ENCODE results near the gene GPR160.

The GPR160 gene

DNA sequence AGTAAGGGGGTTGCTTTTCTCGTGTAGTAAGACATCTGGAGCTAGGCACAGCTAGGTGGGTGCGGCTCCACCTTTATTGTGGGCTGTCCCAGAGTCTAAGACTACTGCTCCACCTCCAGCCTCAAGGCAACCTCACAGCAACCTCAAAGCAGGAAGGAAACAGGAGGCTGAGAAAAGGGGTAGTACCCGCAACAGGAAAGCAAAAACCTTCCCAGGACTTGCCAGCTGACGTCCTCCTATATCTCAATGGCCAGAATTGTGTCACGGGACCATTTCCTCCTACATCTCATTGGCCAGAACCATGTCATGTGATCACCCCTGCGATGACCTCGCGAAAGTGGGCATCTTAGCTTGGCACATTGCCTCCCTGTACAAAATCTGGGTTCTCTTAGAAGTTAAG is 4.3 kb upstream of the GPR160 start:
- no peak for DNase-seq

DNA sequence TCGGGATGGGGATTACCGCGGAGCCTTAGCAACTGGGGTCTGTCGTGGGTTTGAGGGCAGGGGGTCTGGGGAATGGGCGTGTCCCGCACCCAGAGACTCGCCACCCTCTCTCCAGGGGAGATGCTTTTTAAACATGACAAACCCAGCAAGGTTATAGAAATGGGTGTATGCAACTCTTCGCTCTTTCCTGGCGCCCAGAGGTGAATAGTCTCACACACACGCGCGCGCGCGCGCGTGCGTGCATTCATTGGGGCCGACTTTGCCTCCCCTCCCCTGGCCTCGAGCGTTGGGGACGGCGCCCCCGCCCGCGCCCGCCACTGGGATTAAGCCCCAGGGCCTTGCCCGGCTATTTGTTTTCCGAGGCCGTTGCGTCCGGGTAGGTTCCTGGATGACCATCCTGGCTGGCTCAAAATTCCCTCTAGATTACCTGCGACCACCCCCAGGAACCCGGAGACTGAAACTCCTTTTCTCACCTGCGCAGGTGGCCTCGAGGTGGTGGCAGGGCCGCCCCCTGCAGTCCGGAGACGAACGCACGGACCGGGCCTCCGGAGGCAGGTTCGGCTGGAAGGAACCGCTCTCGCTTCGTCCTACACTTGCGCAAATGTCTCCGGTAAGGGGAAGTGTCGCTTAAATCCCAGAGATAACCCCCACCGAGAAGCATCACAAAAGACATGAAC is 777 bp downstream of the GPR160 start:
- DNase-seq: no peak

DNA sequence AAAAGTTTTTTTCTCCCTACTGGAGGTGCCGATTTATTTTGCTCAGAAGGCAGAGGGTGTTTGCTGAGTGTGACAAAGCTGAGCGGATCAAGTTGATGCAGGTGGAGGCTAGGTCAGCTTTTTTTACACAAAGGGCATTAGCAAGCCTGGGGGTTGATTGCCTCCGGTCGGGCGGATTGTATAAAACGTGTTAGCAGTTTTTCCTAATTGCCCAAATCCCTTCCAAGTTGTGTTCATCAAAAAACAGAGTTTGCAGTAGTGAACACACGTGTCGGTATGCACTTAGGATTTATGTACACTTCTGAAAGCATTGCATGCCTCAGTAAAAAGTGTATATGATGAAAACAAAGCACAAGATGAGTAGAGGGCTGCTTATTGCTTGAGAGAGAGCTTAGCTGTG is 2.6 kb downstream of the GPR160 start:
- no peak for DNase-seq

DNA sequence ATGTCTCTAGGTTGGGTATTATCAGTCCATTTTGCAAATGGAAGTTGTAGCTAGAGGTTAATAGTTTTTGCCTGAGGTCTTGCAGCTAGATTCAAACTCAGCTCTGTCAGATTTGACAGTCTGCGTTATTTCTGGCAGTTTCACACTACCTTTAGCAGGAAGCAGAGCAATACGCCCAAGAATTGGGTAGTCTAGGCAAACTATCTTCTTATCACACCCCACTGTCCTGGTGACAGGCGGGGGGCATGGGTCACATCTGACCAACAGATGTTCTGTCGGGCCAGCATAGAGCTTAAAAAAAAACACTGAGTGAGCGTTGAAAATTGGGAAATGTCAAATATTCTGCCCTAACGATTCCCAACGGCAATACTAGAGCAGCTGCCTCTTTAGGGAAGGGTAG is 5.7 kb downstream of the GPR160 start:
- no peak for DNase-seq

DNA sequence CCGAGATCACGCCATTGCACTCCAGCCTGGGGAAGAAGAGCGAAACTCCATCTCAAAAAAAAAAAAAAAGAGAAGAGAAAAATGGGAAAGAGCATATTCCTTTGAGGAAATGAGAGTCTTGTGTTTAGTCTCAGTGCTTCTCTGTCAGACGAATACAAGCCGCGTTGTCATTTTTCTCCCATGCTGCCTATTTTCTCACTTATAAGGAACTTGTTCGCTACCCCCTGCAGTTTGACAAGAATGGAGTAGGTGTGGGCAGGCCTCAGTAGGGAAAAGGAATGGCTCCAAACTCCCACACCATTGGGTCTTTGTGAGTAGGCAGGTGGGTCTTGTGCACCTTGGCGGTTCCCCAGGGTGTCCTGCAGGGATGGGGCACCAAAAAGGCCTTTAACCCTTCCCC is 6.5 kb downstream of the GPR160 start:
- no peak for DNase-seq

DNA sequence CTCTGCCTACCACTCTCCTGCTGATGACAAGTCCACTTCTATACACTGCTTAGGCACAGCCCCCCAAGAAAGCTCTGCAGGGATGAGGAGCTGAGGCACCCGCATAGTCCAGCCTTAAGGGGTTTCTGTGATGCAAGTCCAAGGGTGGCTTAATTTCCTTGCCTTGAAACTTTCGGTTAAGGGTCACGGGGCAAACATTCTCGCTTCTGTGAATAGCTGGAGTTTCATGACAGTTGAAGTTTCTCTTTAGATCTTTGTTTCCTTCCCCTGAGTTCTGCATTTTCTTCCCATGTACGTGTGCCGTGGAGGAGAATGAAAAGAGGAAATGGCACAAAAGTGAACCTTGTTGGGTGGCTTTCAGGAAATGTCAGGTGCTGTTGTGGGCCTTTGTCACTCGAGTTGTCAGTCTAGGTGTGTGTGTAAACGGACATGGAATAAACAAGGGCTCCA is 7.0 kb downstream of the GPR160 start:
- DNase-seq: no peak

DNA sequence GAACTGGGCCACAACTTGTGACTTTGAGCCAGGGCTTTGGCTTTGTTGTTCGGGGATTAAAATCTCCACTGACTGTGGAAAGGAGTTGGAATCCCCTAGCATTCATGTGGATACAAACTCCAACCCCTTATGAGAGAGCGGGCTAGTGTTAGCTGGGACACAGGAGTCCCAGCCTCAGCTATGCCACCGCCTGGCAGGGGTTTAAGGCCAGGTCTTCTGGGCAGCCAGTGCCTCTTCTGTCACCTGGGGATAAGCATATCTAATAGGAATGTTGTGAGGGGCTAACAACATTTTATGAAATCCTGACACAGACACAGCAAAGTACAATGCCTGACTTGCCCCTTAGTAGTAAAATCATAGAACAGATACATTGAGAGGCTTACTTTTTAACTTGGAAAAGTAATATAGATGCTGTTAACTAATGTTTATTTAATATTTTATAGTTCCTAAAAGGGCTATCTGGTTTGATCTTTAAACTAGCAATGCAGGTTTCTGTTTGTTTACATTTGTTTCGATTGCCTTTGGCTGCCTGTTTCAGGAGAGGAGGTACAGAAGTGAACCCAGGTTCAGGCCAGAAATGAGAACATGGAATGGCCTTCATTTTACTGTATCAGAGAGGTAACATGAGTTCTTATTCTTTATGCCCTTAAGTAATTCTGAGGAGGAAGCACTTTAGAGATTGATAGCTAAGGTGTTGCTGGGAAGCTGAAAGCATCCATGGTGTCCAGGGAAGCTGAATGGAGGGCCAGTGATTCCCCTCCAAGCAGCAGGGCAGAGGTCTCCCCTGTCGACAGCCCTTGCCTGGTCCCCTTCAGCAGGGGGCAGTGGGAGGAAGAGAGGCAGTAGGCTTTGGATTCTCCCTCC is 8.7 kb downstream of the GPR160 start:
- DNase-seq: no peak

DNA sequence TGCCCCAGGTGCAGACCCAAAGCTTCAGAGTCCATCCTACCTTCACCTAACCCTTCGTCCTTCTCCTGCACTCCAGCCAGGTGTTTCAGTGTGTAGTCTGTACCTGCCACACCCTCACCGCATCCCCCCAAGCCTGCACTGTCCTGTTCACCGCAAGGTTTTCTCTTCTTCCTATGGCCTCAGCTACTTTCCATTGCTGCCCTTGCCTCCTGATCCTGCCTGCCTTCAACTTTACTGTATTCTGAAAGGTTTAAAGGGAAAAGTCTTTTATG is 9.3 kb downstream of the GPR160 start:
- DNase-seq: no peak

DNA sequence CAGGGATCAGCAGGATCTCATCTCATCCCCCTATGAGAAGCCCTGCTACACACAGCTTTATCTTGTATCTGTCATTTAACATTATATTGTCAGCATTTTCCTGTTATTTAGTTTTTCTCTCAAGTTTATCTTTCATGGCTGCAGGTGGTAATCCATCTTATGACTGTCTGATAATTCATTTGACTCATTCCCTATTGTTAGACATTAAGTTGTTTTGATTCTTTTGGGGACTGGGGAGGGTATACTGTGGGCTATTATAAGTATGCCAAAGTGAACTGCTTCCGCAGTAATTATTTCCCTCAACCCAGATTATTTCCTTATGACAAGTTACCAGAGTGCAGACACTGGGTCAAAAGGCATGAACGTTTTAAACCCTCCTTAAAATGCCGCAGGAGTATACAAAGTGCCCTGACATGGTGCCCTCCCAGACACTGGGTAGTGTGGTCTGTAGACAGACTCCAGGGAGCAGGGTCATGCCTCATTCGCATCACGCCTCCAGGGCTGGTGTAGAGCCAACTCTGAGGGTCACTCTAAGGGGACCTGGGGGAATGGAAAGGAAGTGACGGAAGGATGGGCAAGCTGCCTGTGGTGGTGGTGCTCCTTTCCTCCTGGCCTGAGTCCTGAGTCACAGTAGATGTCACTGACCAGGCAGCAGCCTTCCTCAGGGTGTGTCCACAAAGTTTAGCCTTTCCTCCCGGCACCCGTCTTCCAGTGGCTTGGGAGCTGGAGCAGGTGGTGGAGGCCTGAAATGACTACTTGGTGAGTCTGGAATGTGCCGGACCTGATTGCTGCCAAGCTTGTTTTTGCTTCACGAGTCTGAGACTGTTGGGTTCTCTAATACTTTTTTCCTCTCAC is 11.6 kb downstream of the GPR160 start:
- DNase-seq: no peak

DNA sequence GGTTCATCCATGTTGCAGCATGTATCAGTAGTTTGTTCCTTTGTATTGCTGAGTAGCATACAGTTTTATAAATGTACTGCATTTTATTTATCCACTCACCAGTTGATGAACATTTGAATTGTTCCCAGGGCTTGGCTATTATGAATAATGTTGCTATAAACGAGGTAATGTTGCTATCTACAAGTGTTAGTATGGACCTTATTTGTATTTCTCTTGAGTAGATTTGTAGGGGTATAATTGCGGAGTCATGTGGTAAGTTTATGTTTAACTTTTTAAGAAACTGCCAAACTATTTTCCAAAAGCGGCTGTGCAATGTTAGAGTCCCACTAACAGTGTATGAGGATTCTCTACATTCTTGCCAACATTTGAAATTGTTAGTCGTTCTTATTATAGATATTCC is 13.0 kb downstream of the GPR160 start:
- no peak for DNase-seq

DNA sequence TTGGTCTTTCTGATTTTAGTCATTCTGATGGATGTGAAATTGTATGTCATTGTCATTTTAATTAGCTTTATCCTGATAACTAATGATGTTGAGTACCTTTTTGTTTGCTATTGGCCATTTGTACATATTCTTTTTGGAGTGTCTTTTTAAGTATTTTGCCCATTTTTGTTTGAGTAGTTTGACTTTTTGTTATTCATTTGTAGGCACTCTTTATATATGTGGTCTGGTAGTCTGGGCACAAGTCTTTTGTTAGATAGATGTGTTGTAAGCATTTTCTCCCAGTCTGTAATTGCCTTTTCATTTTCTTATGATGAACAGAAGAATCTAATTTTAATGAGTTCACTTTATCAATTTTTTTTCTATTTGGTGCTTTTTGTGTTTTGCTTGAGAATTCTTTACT is 14.6 kb downstream of the GPR160 start:
- no peak for DNase-seq

DNA sequence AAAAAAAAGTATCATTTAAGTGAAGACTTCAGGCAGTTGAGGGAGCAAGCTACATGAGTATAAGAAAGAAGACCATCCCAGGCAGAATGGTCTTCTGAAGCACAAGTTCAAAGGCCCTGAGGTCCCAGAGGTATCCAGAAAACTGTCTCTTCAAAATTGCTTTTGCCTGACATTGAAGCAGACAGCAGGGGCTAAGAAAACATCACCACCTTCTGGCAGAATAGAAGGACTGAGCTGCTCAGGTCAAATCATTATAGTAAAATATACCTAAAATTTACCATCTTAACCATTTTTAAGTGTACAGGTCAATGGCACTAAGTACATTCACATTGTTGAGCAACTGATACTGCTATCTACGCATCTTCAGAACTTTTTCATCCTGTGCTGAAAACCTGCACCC is 16.4 kb downstream of the GPR160 start:
- no peak for DNase-seq

DNA sequence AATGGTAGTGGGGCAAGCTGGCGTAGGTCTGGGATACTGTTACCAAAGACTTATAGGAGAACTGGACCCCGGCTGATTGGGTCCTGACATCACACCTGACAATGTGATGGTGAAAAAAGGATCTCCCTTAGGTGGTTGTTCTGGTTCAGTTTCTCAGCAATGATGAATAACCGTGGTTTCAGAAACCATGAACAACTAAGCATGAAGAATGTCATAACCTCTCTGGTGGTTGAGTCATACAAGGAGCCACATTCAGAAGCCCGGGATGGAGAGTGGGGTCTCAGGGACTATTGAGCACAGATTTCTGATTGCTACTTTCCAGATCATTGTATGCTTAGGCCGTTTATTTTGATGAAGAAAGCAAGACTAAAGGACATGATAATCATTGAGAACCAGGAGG is 17.4 kb downstream of the GPR160 start:
- no peak for DNase-seq

DNA sequence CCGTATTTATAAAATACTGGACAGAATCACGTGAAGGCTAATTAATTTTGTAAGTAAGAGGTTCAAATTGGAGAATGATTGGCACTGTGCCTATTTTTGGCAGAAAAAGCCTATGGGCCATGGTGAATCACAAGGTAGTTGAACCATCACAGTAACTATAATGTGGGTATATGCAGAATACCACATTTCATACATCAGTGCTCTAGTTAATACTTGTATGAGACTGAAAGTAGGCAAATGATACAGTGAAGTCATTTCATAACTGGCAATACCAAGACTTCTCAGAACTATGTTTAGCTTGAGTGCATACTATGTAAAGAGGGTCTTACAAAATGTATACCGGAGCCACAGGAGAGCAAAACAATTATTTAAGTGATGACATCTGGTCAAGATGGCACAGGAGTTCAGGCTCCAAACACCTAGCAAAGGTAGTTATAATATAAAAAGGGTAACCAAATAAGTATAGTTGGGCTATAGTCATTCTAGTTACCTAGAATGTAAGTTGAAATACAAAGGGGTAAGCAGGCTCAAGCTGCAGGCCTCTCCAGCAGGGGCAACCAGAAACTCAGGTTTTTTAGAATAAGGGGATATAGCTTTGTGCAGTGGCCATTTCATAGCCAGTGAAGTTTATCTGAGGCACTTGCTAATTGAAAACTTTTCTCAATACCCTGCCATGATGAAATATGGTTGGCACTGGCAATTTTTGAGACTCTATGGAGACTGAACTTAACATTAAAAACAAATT is 19.1 kb downstream of the GPR160 start:
- DNase-seq: no peak

DNA sequence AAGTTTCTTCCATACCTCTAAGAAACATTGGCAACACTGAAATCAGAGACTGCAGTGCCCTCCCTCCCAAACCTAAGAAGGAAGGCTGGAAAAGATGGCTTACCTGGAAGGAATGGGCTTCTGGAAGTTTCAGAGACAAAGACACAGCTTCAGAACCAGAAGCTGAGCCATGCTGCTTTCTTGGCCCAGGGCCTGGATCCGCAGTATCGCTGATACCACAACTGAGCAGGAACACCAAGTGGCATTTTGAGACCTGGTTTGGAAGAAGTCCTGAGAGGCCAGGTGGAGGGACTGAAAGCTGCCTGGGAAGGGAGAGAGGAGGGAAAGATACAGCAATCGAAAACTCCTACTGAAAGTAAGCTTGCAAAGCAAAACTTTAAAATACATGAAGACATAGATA is 19.8 kb downstream of the GPR160 start:
- no peak for DNase-seq

DNA sequence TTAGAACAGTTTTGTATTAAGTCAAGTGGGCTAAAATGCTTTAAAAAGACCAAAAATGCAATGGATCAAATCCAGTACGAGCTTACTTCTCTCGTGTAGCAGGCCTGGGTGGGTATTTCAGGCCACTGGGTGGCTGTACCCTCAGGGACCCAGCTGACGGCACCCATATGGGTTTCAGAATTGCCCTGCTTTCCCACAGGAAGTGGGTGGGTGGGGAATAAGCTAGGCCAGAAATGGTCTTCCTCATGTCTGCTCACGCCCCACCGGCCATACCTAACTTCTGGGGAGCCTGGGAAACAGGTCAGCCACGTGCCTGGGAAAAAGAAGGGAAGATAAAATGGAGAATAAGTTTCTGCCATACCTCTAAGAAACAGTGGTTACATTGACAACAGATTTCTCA is 20.3 kb downstream of the GPR160 start:
- DNase-seq: no peak

DNA sequence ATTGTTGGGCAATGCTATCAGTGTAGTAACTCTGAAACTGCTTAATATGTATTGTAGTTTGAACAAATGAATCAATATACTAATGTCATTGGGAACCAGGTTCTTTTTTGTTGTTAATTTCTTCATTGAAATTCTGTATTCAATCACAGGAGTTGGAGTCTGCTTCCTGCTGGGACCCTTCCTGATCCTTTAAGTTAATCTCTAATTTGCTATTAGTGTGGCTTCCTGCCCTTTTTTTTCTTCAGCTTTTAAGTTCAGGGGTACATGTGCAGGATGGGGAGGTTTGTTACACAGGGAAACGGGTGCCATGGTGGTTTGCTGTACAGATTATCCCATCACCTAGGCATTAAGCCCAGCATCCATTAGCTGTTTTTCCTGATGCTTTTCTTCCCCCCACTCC is 21.7 kb downstream of the GPR160 start:
- no peak for DNase-seq

DNA sequence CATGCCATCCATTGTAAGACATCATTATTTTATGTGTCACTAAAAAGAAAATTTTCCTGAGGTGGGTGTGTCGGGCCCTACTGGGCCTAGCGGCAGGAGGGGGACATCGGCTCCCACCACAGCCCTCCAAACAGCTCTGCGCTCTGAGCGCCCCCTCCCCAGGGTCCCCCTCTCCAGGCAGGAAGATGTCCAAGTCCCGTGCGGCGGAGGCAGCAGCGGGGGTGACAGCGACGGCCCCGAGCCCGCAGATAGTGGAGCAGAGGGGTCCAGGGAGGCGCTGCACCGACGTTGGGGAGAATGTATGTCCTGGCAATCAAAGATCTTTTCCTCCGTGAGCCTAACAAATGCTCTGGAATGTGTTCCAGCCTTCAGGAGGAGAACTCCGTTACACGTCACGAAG is 24.3 kb downstream of the GPR160 start:
- DNase-seq: no peak

DNA sequence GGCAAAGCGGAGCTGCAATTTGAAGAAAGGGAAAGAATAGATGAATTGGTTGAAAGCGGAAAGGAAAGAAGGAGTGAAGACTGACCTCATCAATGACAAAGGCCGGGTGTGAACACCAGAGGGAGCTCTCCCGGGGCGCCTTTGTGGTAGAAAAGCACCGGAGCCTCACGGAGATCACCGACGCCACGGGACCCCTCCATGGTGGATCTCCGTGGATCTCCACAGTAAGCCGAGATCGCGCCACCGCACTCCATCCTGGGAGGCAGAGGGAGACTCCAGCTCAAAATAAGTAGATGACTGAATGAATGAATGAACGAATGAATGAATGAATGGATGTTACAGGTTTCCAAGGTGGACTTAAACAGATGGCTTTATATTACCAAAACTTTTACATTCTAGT is 25.0 kb downstream of the GPR160 start:
- DNase-seq: no peak

DNA sequence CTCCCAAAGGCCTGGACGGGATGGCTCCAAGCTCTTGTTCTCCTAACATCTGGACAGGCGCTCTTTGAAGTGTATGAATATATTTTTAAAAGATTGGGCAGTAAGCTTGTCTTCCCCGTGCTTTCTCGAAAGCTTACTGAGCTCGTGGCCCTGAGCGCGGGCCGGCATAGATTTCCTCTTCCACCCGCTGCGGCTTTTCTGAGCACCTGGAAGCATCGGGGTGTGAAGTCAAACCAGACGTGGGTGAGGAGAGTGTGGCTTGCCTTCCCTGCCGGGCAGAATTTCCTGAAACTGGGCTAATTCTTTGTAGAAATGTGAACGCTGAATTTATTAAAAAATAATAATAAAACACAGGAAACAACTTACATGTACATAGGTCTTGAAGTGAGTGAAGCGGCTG is 25.9 kb downstream of the GPR160 start:
- DNase-seq: no peak

DNA sequence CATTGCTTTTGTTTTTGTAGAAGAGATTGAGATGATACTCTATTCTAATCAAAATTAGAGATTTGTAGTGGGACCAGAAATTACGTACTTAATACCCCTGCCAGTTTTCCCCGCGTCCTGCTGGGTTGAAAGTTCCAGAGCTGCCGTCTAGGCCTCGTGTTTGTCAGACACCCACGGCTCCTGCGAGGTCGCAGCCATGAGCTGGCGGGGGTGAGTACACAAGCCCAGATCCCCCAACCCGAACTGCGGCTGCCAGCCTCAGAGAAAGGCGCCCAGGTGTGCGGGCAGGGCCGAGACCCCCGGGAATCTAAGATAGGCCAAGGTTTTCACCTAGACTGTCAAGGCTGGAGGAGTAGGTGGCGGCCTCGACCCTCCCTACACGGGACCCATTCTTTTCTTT is 26.3 kb downstream of the GPR160 start:
- no peak for DNase-seq

DNA sequence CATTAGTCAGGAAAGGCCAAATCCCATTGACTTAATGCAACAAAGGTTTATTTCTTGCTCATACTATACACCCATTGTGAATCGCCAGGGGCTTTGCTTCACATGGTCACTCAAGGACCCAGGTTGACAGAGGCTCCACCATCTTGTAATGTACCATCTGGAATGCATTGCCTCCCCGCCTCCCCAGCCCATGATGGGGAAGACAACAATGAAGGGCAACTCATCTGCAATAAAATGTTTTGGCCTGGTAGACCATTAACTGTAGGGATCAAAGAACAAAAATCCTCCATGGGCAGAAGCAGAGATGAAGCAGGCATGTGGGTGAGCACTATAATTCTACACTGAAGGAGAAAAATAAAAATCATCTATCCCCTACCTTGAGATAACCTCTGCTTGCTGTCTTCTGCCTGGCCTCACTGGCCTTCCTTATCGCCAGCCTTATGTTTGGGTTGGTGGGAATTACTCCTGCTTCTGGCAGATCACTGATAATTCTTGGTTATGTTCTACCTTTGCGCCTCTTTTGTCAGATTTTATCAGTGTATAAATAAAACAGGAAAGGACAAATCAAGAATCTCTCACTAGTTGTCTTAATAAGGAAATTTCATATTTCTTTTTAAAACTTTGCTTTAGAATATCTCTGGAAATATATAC is 37.8 kb downstream of the GPR160 start:
- DNase-seq: no peak

Data from NCI-H1694 treated with DMSO at 0.1 percent for 48 hours (cell line).